HEK293 (cell line): ENCODE measurements around the gene C19orf25.

Experiments
- CTCF ChIA-PET: fragments of 350-600 bp; formaldehyde crosslinking; extraction: SDS; loops from one replicate; lab custom pipeline; 2021; ENCODE audit warnings: antibody characterized with exemption; lab: Yijun Ruan, JAX
- POLR2A ChIA-PET: fragments of 300-600 bp; formaldehyde crosslinking; extraction: SDS; loops from one replicate; lab custom pipeline; 2020; ENCODE audit warnings: antibody characterized with exemption, inconsistent platforms; lab: Yijun Ruan, JAX
- H3K27ac ChIP-seq: fragments of 200-500 bp; sonication (Bioruptor generic); 2 replicates; pipeline ENCODE4 v1.5.1; 2014; ENCODE audit warnings: low read depth, low read length, control low read depth, inconsistent platforms; ENCODE audit errors: extremely low read depth
- H3K36me3 ChIP-seq, 2 experiments: fragments of 200-500 bp in 1 of 2; sonication (Bioruptor generic) in 1 of 2; 1 replicate in 1 of 2; 2 replicates in 1 of 2; pipeline ENCODE4 v1.5.1; 2014 to 2017; ENCODE audit warnings: inconsistent platforms in 2 of 2, low read length in 2 of 2; ENCODE audit not compliant: control insufficient read depth in 2 of 2, insufficient read depth in 1 of 2
- H3K4me1 ChIP-seq: fragments of 200-500 bp; sonication (Bioruptor generic); 2 replicates; pipeline ENCODE4 v1.5.1; 2014; ENCODE audit warnings: mild to moderate bottlenecking, low read length, inconsistent platforms; ENCODE audit not compliant: control insufficient read depth, insufficient read depth
- H3K4me3 ChIP-seq: 2 replicates; pipeline ENCODE4 v1.5.1; 2011; ENCODE audit warnings: low read depth, mild to moderate bottlenecking, control low read depth, low read length, moderate library complexity
- H3K9me3 ChIP-seq: fragments of 200-500 bp; sonication (Bioruptor generic); 2 replicates; pipeline ENCODE4 v1.5.1; 2014; ENCODE audit warnings: low read depth, low read length, inconsistent platforms; ENCODE audit not compliant: control insufficient read depth, insufficient read depth
- ATF2 ChIP-seq: fragments of 450-650 bp; formaldehyde crosslinking; IDR thresholded peaks from 2 replicates; pipeline ENCODE4 v1.5.1; 2016; ENCODE audit warnings: missing biosample characterization, missing genetic modification characterization, low read depth
- HOXC10 ChIP-seq: sonication (generic); formaldehyde crosslinking; IDR thresholded peaks from 2 replicates; pipeline ENCODE4 v1.8.1; 2023; ENCODE audit warnings: mild to moderate bottlenecking, missing genetic modification reagents
- HOXD13 ChIP-seq: sonication (generic); formaldehyde crosslinking; IDR thresholded peaks from 2 replicates; pipeline ENCODE4 v1.8.0; 2022; ENCODE audit warnings: missing genetic modification reagents, borderline replicate concordance
- INSM2 ChIP-seq: fragments of 450-650 bp; formaldehyde crosslinking; IDR thresholded peaks from 2 replicates; pipeline ENCODE4 v1.5.1; 2016; ENCODE audit warnings: missing biosample characterization, missing genetic modification characterization
- KLF7 ChIP-seq: fragments of 450-650 bp; formaldehyde crosslinking; IDR thresholded peaks from 2 replicates; pipeline ENCODE4 v1.5.1; 2016; ENCODE audit warnings: missing biosample characterization, missing genetic modification characterization, borderline replicate concordance
- ZBTB10 ChIP-seq: fragments of 450-650 bp; formaldehyde crosslinking; IDR thresholded peaks from 2 replicates; pipeline ENCODE4 v1.5.1; 2016; ENCODE audit warnings: missing biosample characterization, missing genetic modification characterization
- ZBTB11 ChIP-seq: fragments of 450-650 bp; formaldehyde crosslinking; conservative IDR thresholded peaks from 2 replicates; pipeline ENCODE4 v1.5.1; 2016; ENCODE audit warnings: low read depth, missing biosample characterization, missing genetic modification characterization
- ZBTB21 ChIP-seq: fragments of 450-650 bp; formaldehyde crosslinking; IDR thresholded peaks from 2 replicates; pipeline ENCODE4 v1.5.1; 2017; ENCODE audit warnings: missing biosample characterization, missing genetic modification characterization
- ZBTB49 ChIP-seq: fragments of 450-650 bp; formaldehyde crosslinking; IDR thresholded peaks from 2 replicates; pipeline ENCODE4 v1.5.1; 2016; ENCODE audit warnings: missing biosample characterization, missing genetic modification characterization, low read depth
- ZEB2 ChIP-seq: fragments of 450-650 bp; formaldehyde crosslinking; IDR thresholded peaks from 2 replicates; pipeline ENCODE4 v1.5.1; 2016; ENCODE audit warnings: missing biosample characterization, missing genetic modification characterization
- ZNF132 ChIP-seq: fragments of 450-650 bp; formaldehyde crosslinking; IDR thresholded peaks from 2 replicates; pipeline ENCODE4 v1.5.1; 2017; ENCODE audit warnings: missing biosample characterization, missing genetic modification characterization, borderline replicate concordance
- ZNF133 ChIP-seq: fragments of 450-650 bp; formaldehyde crosslinking; IDR thresholded peaks from 2 replicates; pipeline ENCODE4 v1.5.1; 2016; ENCODE audit warnings: missing biosample characterization, missing genetic modification characterization
- ZNF175 ChIP-seq: fragments of 450-650 bp; formaldehyde crosslinking; IDR thresholded peaks from 2 replicates; pipeline ENCODE4 v1.5.1; 2016; ENCODE audit warnings: missing biosample characterization, missing genetic modification characterization
- ZNF19 ChIP-seq: fragments of 450-650 bp; formaldehyde crosslinking; IDR thresholded peaks from 2 replicates; pipeline ENCODE4; 2016; ENCODE audit warnings: missing biosample characterization, missing genetic modification characterization, low read depth
- ZNF274 ChIP-seq, 2 experiments: fragments of 200-500 bp in 1 of 2; fragments of 450-650 bp in 1 of 2; sonication (Bioruptor generic) in 1 of 2; formaldehyde crosslinking in 1 of 2; IDR thresholded peaks; 2 replicates each; pipeline versions ENCODE4 v1.5.1 to v1.6.1; 2014 to 2016; ENCODE audit warnings: borderline replicate concordance in 1 of 2, inconsistent platforms in 1 of 2, low read length in 1 of 2, missing biosample characterization in 1 of 2, missing genetic modification characterization in 1 of 2
- ZNF416 ChIP-seq: fragments of 450-650 bp; formaldehyde crosslinking; IDR thresholded peaks from 2 replicates; pipeline ENCODE4 v1.5.1; 2016; ENCODE audit warnings: missing biosample characterization, missing genetic modification characterization
- ZNF544 ChIP-seq: fragments of 450-650 bp; formaldehyde crosslinking; IDR thresholded peaks from 2 replicates; pipeline ENCODE4 v1.5.0; 2017; ENCODE audit warnings: missing biosample characterization, missing genetic modification characterization
- ZNF548 ChIP-seq: fragments of 450-650 bp; formaldehyde crosslinking; IDR thresholded peaks from 2 replicates; pipeline ENCODE4 v1.5.1; 2016; ENCODE audit warnings: missing biosample characterization, missing genetic modification characterization
- ZNF549 ChIP-seq: fragments of 450-650 bp; IDR thresholded peaks from 2 replicates; pipeline ENCODE4 v1.5.1; 2018; ENCODE audit warnings: missing biosample characterization, missing genetic modification characterization, mild to moderate bottlenecking, inconsistent platforms, moderate library complexity
- ZNF558 ChIP-seq: fragments of 450-650 bp; formaldehyde crosslinking; IDR thresholded peaks from 2 replicates; pipeline ENCODE4 v1.5.1; 2016; ENCODE audit warnings: missing biosample characterization, missing genetic modification characterization
- ZNF580 ChIP-seq: fragments of 450-650 bp; formaldehyde crosslinking; IDR thresholded peaks from 2 replicates; pipeline ENCODE4 v1.5.1; 2016; ENCODE audit warnings: missing biosample characterization, missing genetic modification characterization
- ZNF623 ChIP-seq: fragments of 450-650 bp; formaldehyde crosslinking; IDR thresholded peaks from 2 replicates; pipeline ENCODE4 v1.5.1; 2016; ENCODE audit warnings: missing biosample characterization, missing genetic modification characterization
- ZNF791 ChIP-seq: fragments of 450-650 bp; formaldehyde crosslinking; IDR thresholded peaks from 2 replicates; pipeline ENCODE4 v1.5.1; 2016; ENCODE audit warnings: missing biosample characterization, missing genetic modification characterization

The C19orf25 gene

GRCh38 chr19:1514295-1514661 is 35.3 kb upstream of the C19orf25 start (continued):
- TF ChIP-seq ATF2 (tag by site-specific recombination) (no peak), ZNF175 (no peak), ZNF133 (tag by site-specific recombination) (no peak)

- POLR2A ChIA-PET = no interaction called here
- Histone ChIP-seq H3K4me1 (no peaks in the 10 kb centered on the region), H3K4me3 (peak overlapping the region; percentile 38), H3K36me3 (no peaks in the 10 kb centered on the region), H3K9me3 (no peaks in the 10 kb centered on the region), H3K27ac (no peak overlapping the region)
- CTCF ChIA-PET = no interaction called here
- TF ChIP-seq ZEB2 (tag by site-specific recombination) (peak; percentile 31; the same call in 1 of the 2 replicates), INSM2 (tag by site-specific recombination) (no peak), ZNF580 (tag by site-specific recombination) (peak; percentile 51; the same call in 1 of the 2 replicates), ZNF791 (tag by site-specific recombination) (no peak), HOXC10 (CRISPR knock-in tag) (no peak), ZNF274 (IDR thresholded peaks at IDR 0.05; ENCODE audit: low read length) (no peak), ZNF274 (tag by site-specific recombination; IDR thresholded peaks at IDR 0.05; ENCODE audit: borderline replicate concordance) (no peak), ZBTB49 (no peak), HOXD13 (CRISPR knock-in tag) (no peak), ZNF558 (tag by site-specific recombination) (no peak), ZNF548 (tag by site-specific recombination) (no peak), ZBTB10 (tag by site-specific recombination) (peak; percentile 47; the same call in 1 of the 2 replicates), ZBTB21 (tag by site-specific recombination) (no peak), ZNF544 (no peak), ZNF549 (tag by site-specific recombination) (no peak), KLF7 (tag by site-specific recombination) (0 out of 2 replicates have a peak, but pooled peaks have one; percentile 27), ZNF416 (tag by site-specific recombination) (no peak), ZNF132 (tag by site-specific recombination) (no peak), ZNF19 (tag by site-specific recombination) (no peak), ZNF623 (tag by site-specific recombination) (no peak), ZBTB11 (tag by site-specific recombination) (no peak)
Measured at GRCh38 chr19:1513499-1514294, 34.7 kb upstream of the C19orf25 start.
